K562 (cell line): ENCODE measurements around the gene TNNT1. TPM values are rescaled to one million over a fixed set of nuclear protein-coding genes. Genes with fewer than 3 reads are reported as not detected.

Experiments used
- ATAC-seq: fragments of 200-7000 bp; cut with Tn5 transposase; 3 replicates; pipeline ENCODE4 v1.9.1; 2020; ENCODE audit warnings: moderate library complexity
- BruUV-seq: library from RNA; stranded (reverse); fragments of 400-500 nt; replicated peaks from 2 replicates; lab custom pipeline; 2021; lab: Mats Ljungman, UMichigan
- CTCF ChIA-PET: fragments of 300-600 bp; formaldehyde crosslinking; extraction: SDS; loops from one replicate; lab custom pipeline; 2021; ENCODE audit warnings: low intra/inter-chr PET ratio; lab: Yijun Ruan, JAX
- POLR2A ChIA-PET: fragments of 300-600, 350-650 bp; sonication (Branson Sonifier 250); formaldehyde crosslinking; extraction: SDS; loops from one replicate; lab custom pipeline; 2021; ENCODE audit warnings: antibody characterized with exemption, inconsistent platforms; lab: Yijun Ruan, JAX
- DNase-seq, 4 experiments: peaks; one replicate each; pipeline versions ENCODE4 v3.0.0 to v3.0.0-alpha.2; 2011 to 2018; ENCODE audit warnings: low spot score in 3 of 4, mixed read lengths in 3 of 4; ENCODE audit errors: extremely low read depth in 1 of 4
- FAIRE-seq: peaks from 2 replicates; lab custom pipeline; 2011; peaks lifted over from hg19 to GRCh38; lab: Jason Lieb, UNC
- H2AFZ ChIP-seq: 2 replicates; pipeline ENCODE4 v1.6.0; 2011; ENCODE audit warnings: low read depth, low read length, control low read depth, inconsistent platforms
- H3K27ac ChIP-seq: fragments of 200-600 bp; 3 replicates; pipeline ENCODE4 v1.8.0; 2011; ENCODE audit warnings: low read depth, mild to moderate bottlenecking, control low read depth, inconsistent platforms, low read length, moderate library complexity, mixed read lengths; ENCODE audit errors: extremely low read depth
- H3K27me3 ChIP-seq, 2 experiments: fragments of 300-600 bp in 1 of 2; 2 replicates in 1 of 2; 3 replicates in 1 of 2; pipeline versions ENCODE4 v1.6.0 to v1.8.0; 2011; ENCODE audit warnings: inconsistent platforms in 2 of 2, low read length in 2 of 2, mild to moderate bottlenecking in 1 of 2, mixed read lengths in 1 of 2, moderate library complexity in 1 of 2; ENCODE audit not compliant: control insufficient read depth in 2 of 2, insufficient read depth in 2 of 2
- H3K36me3 ChIP-seq: fragments of 300-600 bp; 3 replicates; pipeline ENCODE4 v1.8.0; 2011; ENCODE audit warnings: mild to moderate bottlenecking, low read length, inconsistent platforms; ENCODE audit not compliant: control insufficient read depth, insufficient read depth
- H3K4me1 ChIP-seq, 2 experiments: fragments of 200-600 bp in 1 of 2; replicated peaks in 1 of 2; 2 replicates in 1 of 2; 3 replicates in 1 of 2; pipeline versions ENCODE4 v1.5.1 to v1.8.0; 2011; ENCODE audit warnings: inconsistent platforms in 2 of 2, low read length in 2 of 2, mild to moderate bottlenecking in 1 of 2, mixed read lengths in 1 of 2, moderate library complexity in 1 of 2; ENCODE audit not compliant: control insufficient read depth in 2 of 2, insufficient read depth in 2 of 2
- H3K4me2 ChIP-seq: 2 replicates; pipeline ENCODE4 v1.6.1; 2011; ENCODE audit warnings: low read length, control low read depth, inconsistent platforms, mixed read lengths; ENCODE audit not compliant: insufficient read depth
- H3K4me3 ChIP-seq: fragments of 200-600 bp; sonication (generic), shearing (Covaris generic); 2 replicates; pipeline ENCODE4 v1.5.1; 2016; ENCODE audit warnings: control low read depth, inconsistent platforms
- H3K79me2 ChIP-seq: fragments of 200-600 bp; 3 replicates; pipeline ENCODE4 v1.8.0; 2011; ENCODE audit warnings: low read length, inconsistent platforms; ENCODE audit not compliant: control insufficient read depth, insufficient read depth
- H3K9ac ChIP-seq, 2 experiments: 2 replicates each; pipeline versions ENCODE4 v1.6.0 to v1.6.1; 2011; ENCODE audit warnings: low read depth in 2 of 2, low read length in 2 of 2, control low read depth in 1 of 2, inconsistent platforms in 1 of 2, mild to moderate bottlenecking in 1 of 2, mixed read lengths in 1 of 2; ENCODE audit not compliant: insufficient read depth in 1 of 2
- H3K9me1 ChIP-seq: one replicate; pipeline ENCODE4 v1.6.0; 2011; ENCODE audit warnings: inconsistent platforms, mild to moderate bottlenecking, low read length, moderate library complexity; ENCODE audit not compliant: control insufficient read depth, insufficient read depth
- H3K9me3 ChIP-seq: replicated peaks from 2 replicates; pipeline ENCODE4 v1.5.1; 2011; ENCODE audit warnings: low read depth, low read length, inconsistent platforms; ENCODE audit not compliant: control insufficient read depth, insufficient read depth
- H4K20me1 ChIP-seq: replicated peaks from 2 replicates; pipeline ENCODE4 v1.6.1; 2011; ENCODE audit warnings: low read length, inconsistent platforms, mixed read lengths; ENCODE audit not compliant: control insufficient read depth, insufficient read depth
- ETS2 ChIP-seq: IDR thresholded peaks from 2 replicates; pipeline ENCODE4 v1.6.1; 2016; ENCODE audit warnings: borderline replicate concordance, missing genetic modification characterization, mild to moderate bottlenecking, moderate library complexity, missing compliant biosample characterization; ENCODE audit not compliant: poor library complexity, severe bottlenecking
- GABPB1 ChIP-seq: sonication (generic); formaldehyde crosslinking; IDR thresholded peaks from 2 replicates; pipeline ENCODE4 v1.8.0; 2022; ENCODE audit warnings: mild to moderate bottlenecking, missing genetic modification reagents
- HCFC1 ChIP-seq: IDR thresholded peaks from 2 replicates; pipeline ENCODE4 v1.6.1; 2012; ENCODE audit warnings: low read depth, low read length, improper control_type of control experiment
- HMGN3 ChIP-seq: IDR thresholded peaks from 2 replicates; pipeline ENCODE4 v1.6.1; 2011; ENCODE audit warnings: borderline replicate concordance, low read depth, mild to moderate bottlenecking, mixed read lengths, low read length; ENCODE audit not compliant: insufficient read length; ENCODE audit errors: extremely low read depth
- KDM4B ChIP-seq, 2 experiments: fragments of 450-650 bp in 1 of 2; sonication (generic) in 1 of 2; IDR thresholded peaks; 2 replicates each; pipeline ENCODE4 v1.6.1; 2016 to 2017; ENCODE audit warnings: borderline replicate concordance in 2 of 2, antibody characterized with exemption in 1 of 2, low read depth in 1 of 2, mild to moderate bottlenecking in 1 of 2
- LCOR ChIP-seq: sonication (generic); formaldehyde crosslinking; IDR thresholded peaks from 2 replicates; pipeline ENCODE4 v1.8.0; 2022; ENCODE audit warnings: mild to moderate bottlenecking, missing genetic modification reagents
- MCM5 ChIP-seq: fragments of 450-650 bp; IDR thresholded peaks from 2 replicates; pipeline ENCODE4 v1.6.1; 2016; ENCODE audit warnings: low read depth
- NR1H2 ChIP-seq: sonication (generic); formaldehyde crosslinking; IDR thresholded peaks from 2 replicates; pipeline ENCODE4 v1.4.0; 2020; ENCODE audit warnings: mild to moderate bottlenecking, missing genetic modification reagents
- PML ChIP-seq: IDR thresholded peaks from 2 replicates; pipeline ENCODE4 v1.6.1; 2012; ENCODE audit warnings: low read length, inconsistent platforms
- PRDM10 ChIP-seq: fragments of 450-650 bp; IDR thresholded peaks from 2 replicates; pipeline ENCODE4 v1.6.1; 2018; ENCODE audit not compliant: partially characterized antibody
- TCF15 ChIP-seq: fragments of 250-450 bp; sonication (Bioruptor Pico); IDR thresholded peaks from 2 replicates; pipeline ENCODE4 v1.8.0; 2022; ENCODE audit warnings: moderate library complexity, mild to moderate bottlenecking, inconsistent platforms
- TFAP4 ChIP-seq: sonication (generic); formaldehyde crosslinking; IDR thresholded peaks from 2 replicates; pipeline ENCODE4 v1.8.0; 2022; ENCODE audit warnings: missing genetic modification reagents, mild to moderate bottlenecking, moderate library complexity, borderline replicate concordance
- USF2 ChIP-seq: sonication (generic); formaldehyde crosslinking; IDR thresholded peaks from 2 replicates; pipeline ENCODE4 v1.5.0; 2020; ENCODE audit warnings: missing genetic modification reagents
- ZC3H8 ChIP-seq: fragments of 450-650 bp; IDR thresholded peaks from 2 replicates; pipeline ENCODE4 v1.6.1; 2017
- ZFP36 ChIP-seq: fragments of 150-350 bp; IDR thresholded peaks from 2 replicates; pipeline ENCODE4 v1.6.1; 2018; ENCODE audit warnings: low read length, low read depth; ENCODE audit not compliant: partially characterized antibody
- WGBS: fragments of 100-300 bp; shearing (Covaris generic); methylation state at CpG from one replicate; pipeline ENCODE4 v1.1.6; 2016; ENCODE audit warnings: low coverage, mixed read lengths; ENCODE audit not compliant: insufficient coverage; ENCODE audit errors: missing lambda C conversion rate; 5-methylcytosine and 5-hydroxymethylcytosine counted together
- in situ Hi-C: fragments of 300-500 bp; cut with MboI; formaldehyde crosslinking; loops from 4 replicates; pipeline ENCODE4 v1.15.0; 2018; ENCODE audit warnings: inconsistent platforms, mixed read lengths
- intact Hi-C: fragments of 100-400 bp; cut with micrococcal nuclease; formaldehyde crosslinking; loops from 2 replicates; pipeline ENCODE4 v1.14.2; 2022
- polyA plus RNA-seq, 8 experiments: library from polyadenylated mRNA; depleted of rRNA in 4 of 8; stranded (reverse) in 5 of 8; unstranded in 3 of 8; fragments of >200 nt; fragmentation: Nextera tagmentation in 2 of 8; fragmentation: Illumina TruSeq in 1 of 8; extraction: Ambion mirVana in 2 of 8; extraction: Trizol in 1 of 8; gene quantifications; 2 replicates each; pipeline versions ENCODE4 v1.2.1 to v1.2.3, GENCODE V29; 2011 to 2014; ENCODE audit warnings: inconsistent platforms in 1 of 8, missing spikeins in 1 of 8
- total RNA-seq, 7 experiments: library from RNA; depleted of rRNA in 6 of 7; stranded (reverse); fragments of >200 nt in 6 of 7; fragmentation: Illumina TruSeq in 2 of 7; extraction: Trizol in 2 of 7; gene quantifications; 2 replicates each; pipeline versions ENCODE4 v1.2.1 to v1.2.3, GENCODE V29; 2011 to 2021; ENCODE audit warnings: low replicate concordance in 1 of 7

TNNT1 gene
- total and polyA plus RNA-seq, 9 of the 15 experiments (the other 6 are each of a cell fraction or from before 2014, with no cell fraction given) = 31.8 to 390 (median 227) TPM

GRCh38 chr19:55146078-55146704, 2.8 kb downstream of the TNNT1 start:
- peak; percentile 88 to 92 (median 90) for DNase-seq
- no peaks in the 10 kb centered on the region for H3K27me3 ChIP-seq
- WGBS = 0% methylated on average over 7 of the region's 41 CpGs
- peak; percentile 87 for ATAC-seq
- peaks cover 18% of the 10 kb centered on the region; the same call in 2 of the 3 replicates for H3K36me3 ChIP-seq
- no TSS peak for BruUV-seq
- H2AFZ ChIP-seq = peak overlapping the region; percentile 89
- peak; percentile 94 for FAIRE-seq
- intact Hi-C loops (loop anchor here (1.0 to 10.0 kb wide), 2 partner anchors 13 to 489 kb away; no protein-coding TSS in a partner anchor), in situ Hi-C loops (loop anchor here (25.0 kb wide), 1 partner anchor 491 kb away; the partner anchor contains the start of genes CCDC106, ZNF580 and ZNF581)
- H3K79me2 ChIP-seq = peaks cover 16% of the 10 kb centered on the region
- ChIA-PET CTCF (interaction anchor here (0.9 to 1.5 kb wide), 3 partner anchors 10 to 357 kb away, joined by 3 to 6 read pairs (median 4); no protein-coding TSS in a partner anchor), POLR2A (interaction anchor here (0.6 to 2.1 kb wide), 10 partner anchors 10 to 703 kb away, joined by 3 to 13 read pairs (median 4); partner anchors contain the start of genes PPP6R1 and TNNI3)
- no peaks in the 10 kb centered on the region for H3K9me3 ChIP-seq
- H3K27ac ChIP-seq = peak overlapping the region; percentile 69
- H3K9me1 ChIP-seq = no peaks in the 10 kb centered on the region
- H3K9ac ChIP-seq = peak overlapping the region; percentile 63 to 83; a peak in 3 of 4 replicates
- no peaks in the 10 kb centered on the region for H4K20me1 ChIP-seq
- H3K4me2 ChIP-seq = peak overlapping the region; percentile 83; the same call in 1 of the 2 replicates
- H3K4me1 ChIP-seq = peaks cover 16 to 54% of the 10 kb centered on the region in 2 experiments
- H3K4me3 ChIP-seq = peak overlapping the region; percentile 88
- TF ChIP-seq ZC3H8 (0 out of 2 replicates have a peak, but pooled peaks have one; percentile 26), ZFP36 (no peak), HMGN3 (no peak), USF2 (CRISPR knock-in tag) (no peak), ETS2 (tag) (no peak), HCFC1 (peak; percentile 57), PRDM10 (peak; percentile 51), NR1H2 (no peak), TCF15 (CRISPR knock-in tag) (no peak), TFAP4 (CRISPR knock-in tag) (no peak), LCOR (CRISPR knock-in tag) (0 out of 2 replicates have a peak, but pooled peaks have one; percentile 31), KDM4B (IDR thresholded peaks at IDR 0.05; ENCODE audit: borderline replicate concordance in 2 of 2, low read depth in 1 of 2) (0 out of 4 replicates have a peak, but pooled peaks of 1 of the 2 experiments have one; percentile 50), GABPB1 (CRISPR knock-in tag) (no peak), MCM5 (no peak), PML (no peak)
